Tibial nerve (tissue), 4 donors: Measurements from ENCODE around the gene CUL9.

Experiments
- CTCF ChIP-seq, 5 experiments: fragments of 200-600 bp in 3 of 5; fragments of 450-650 bp in 2 of 5; sonication (generic) in 3 of 5; IDR thresholded peaks; one replicate each; pipeline ENCODE4 v1.5.1; 2016 to 2019; ENCODE audit warnings: antibody characterized with exemption in 5 of 5, mild to moderate bottlenecking in 3 of 5, moderate library complexity in 2 of 5
- EP300 ChIP-seq, 2 donors: sonication (generic); formaldehyde crosslinking; IDR thresholded peaks; one replicate each; pipeline ENCODE4 v1.6.1; 2017; ENCODE audit warnings: antibody characterized with exemption in 2 of 2, mild to moderate bottlenecking in 1 of 2
- POLR2A ChIP-seq, 2 donors: fragments of 450-650 bp; IDR thresholded peaks; one replicate each; pipeline ENCODE4 v1.6.1; 2017; ENCODE audit warnings: antibody characterized with exemption in 2 of 2, mild to moderate bottlenecking in 2 of 2, moderate library complexity in 2 of 2

- TF ChIP-seq CTCF (IDR thresholded peaks at IDR 0.05), result no peak
- no peak for TF ChIP-seq EP300 (IDR thresholded peaks at IDR 0.05)
- TF ChIP-seq POLR2A (IDR thresholded peaks at IDR 0.05), result no peak
Measured at GRCh38 chr6:43271103-43271815, 89.3 kb downstream of the CUL9 start.
